CD14-positive monocyte (primary cell): ENCODE measurements around the gene ZNF500. TPM values are rescaled to one million over a fixed set of nuclear protein-coding genes. Genes with fewer than 3 reads are reported as not detected.
A peak's percentile ranks its signal among the peaks of the same experiment; 100 is the strongest.

Source experiments
- DNase-seq, 3 donors: peaks; one replicate each; pipeline ENCODE4 v3.0.0-alpha.2; 2011 to 2022
- H2AFZ ChIP-seq: 2 replicates; pipeline ENCODE4 v1.6.0; 2012; ENCODE audit warnings: mild to moderate bottlenecking, low read depth, low read length, inconsistent platforms; ENCODE audit not compliant: insufficient read depth, poor library complexity, severe bottlenecking
- H3K27ac ChIP-seq, 2 donors: 1 replicate in 1 of 2; 2 replicates in 1 of 2; pipeline ENCODE4 v1.5.1; 2012 to 2013; ENCODE audit warnings: low read length in 2 of 2, control low read depth in 1 of 2, inconsistent platforms in 1 of 2, low read depth in 1 of 2, mild to moderate bottlenecking in 1 of 2
- H3K27me3 ChIP-seq, 2 donors: one replicate each; pipeline versions ENCODE4 v1.6.0 to v1.6.1; 2011 to 2013; ENCODE audit warnings: low read length in 2 of 2; ENCODE audit not compliant: control insufficient read depth in 2 of 2, insufficient read depth in 2 of 2
- H3K36me3 ChIP-seq, 2 donors: replicated peaks in 1 of 2; 1 replicate in 1 of 2; 2 replicates in 1 of 2; pipeline versions ENCODE4 v1.5.1 to v1.6.1; 2012 to 2013; ENCODE audit warnings: low read length in 2 of 2, control low read depth in 1 of 2, inconsistent platforms in 1 of 2, mild to moderate bottlenecking in 1 of 2; ENCODE audit not compliant: insufficient read depth in 2 of 2, control insufficient read depth in 1 of 2
- H3K4me1 ChIP-seq, 2 donors: 1 replicate in 1 of 2; 2 replicates in 1 of 2; pipeline versions ENCODE4 v1.5.1 to v1.6.1; 2012 to 2013; ENCODE audit warnings: low read length in 2 of 2, control low read depth in 1 of 2, inconsistent platforms in 1 of 2, mild to moderate bottlenecking in 1 of 2, moderate library complexity in 1 of 2; ENCODE audit not compliant: insufficient read depth in 2 of 2, control insufficient read depth in 1 of 2
- H3K4me2 ChIP-seq: replicated peaks from 2 replicates; pipeline ENCODE3; 2012; ENCODE audit warnings: low read length, moderate library complexity, mild to moderate bottlenecking; ENCODE audit not compliant: poor library complexity, severe bottlenecking; ENCODE audit errors: extremely low read depth
- H3K4me3 ChIP-seq, 3 experiments: fragments of 200-600 bp in 1 of 3; sonication (generic) in 1 of 3; replicated peaks in 1 of 3; 1 replicate in 2 of 3; 2 replicates in 1 of 3; pipeline ENCODE4 v1.5.1; 2011 to 2013; ENCODE audit warnings: low read length in 3 of 3, mild to moderate bottlenecking in 3 of 3, control low read depth in 2 of 3, low read depth in 2 of 3, inconsistent platforms in 1 of 3, moderate library complexity in 1 of 3
- H3K79me2 ChIP-seq: 2 replicates; pipeline ENCODE4 v1.6.0; 2012; ENCODE audit warnings: mild to moderate bottlenecking, control low read depth, inconsistent platforms, low read length, moderate library complexity; ENCODE audit not compliant: insufficient read depth
- H3K9ac ChIP-seq: 2 replicates; pipeline ENCODE4 v1.6.0; 2017; ENCODE audit warnings: low read length, mild to moderate bottlenecking; ENCODE audit not compliant: insufficient read depth, poor library complexity, severe bottlenecking
- H3K9me3 ChIP-seq, 2 donors: replicated peaks in 1 of 2; 1 replicate in 1 of 2; 2 replicates in 1 of 2; pipeline versions ENCODE4 v1.5.1 to v1.6.1; 2012 to 2013; ENCODE audit warnings: low read length in 2 of 2, control low read depth in 1 of 2; ENCODE audit not compliant: control insufficient read depth in 1 of 2, insufficient read depth in 1 of 2
- H4K20me1 ChIP-seq: 2 replicates; pipeline ENCODE4 v1.6.0; 2012; ENCODE audit warnings: mild to moderate bottlenecking, low read length, control low read depth, moderate library complexity; ENCODE audit not compliant: insufficient read depth
- H3K27ac Mint-ChIP-seq, 7 donors: one replicate each; pipeline ENCODE4 v1.8.0; 2020; ENCODE audit warnings: mild to moderate bottlenecking in 7 of 7, mixed read lengths in 7 of 7, moderate library complexity in 6 of 7, inconsistent platforms in 2 of 7
- H3K27me3 Mint-ChIP-seq, 3 donors: one replicate each; pipeline ENCODE4 v1.8.0; 2021 to 2022; ENCODE audit warnings: low read depth in 3 of 3, mild to moderate bottlenecking in 3 of 3, mixed read lengths in 3 of 3, moderate library complexity in 3 of 3, inconsistent platforms in 1 of 3
- H3K36me3 Mint-ChIP-seq, 2 donors: one replicate each; pipeline ENCODE4 v1.8.0; 2020; ENCODE audit warnings: mixed read lengths in 2 of 2, inconsistent platforms in 1 of 2, mild to moderate bottlenecking in 1 of 2
- H3K4me1 Mint-ChIP-seq: one replicate; pipeline ENCODE4 v1.8.0; 2020; ENCODE audit warnings: mild to moderate bottlenecking, mixed read lengths
- H3K4me3 Mint-ChIP-seq, 2 donors: one replicate each; pipeline ENCODE4 v1.8.0; 2020; ENCODE audit warnings: mild to moderate bottlenecking in 2 of 2, mixed read lengths in 2 of 2, moderate library complexity in 1 of 2
- H3K9me3 Mint-ChIP-seq, 7 donors: one replicate each; pipeline ENCODE4 v1.8.0; 2020 to 2022; ENCODE audit warnings: mixed read lengths in 7 of 7, mild to moderate bottlenecking in 6 of 7, moderate library complexity in 6 of 7, inconsistent platforms in 2 of 7
- WGBS: methylation state at CpG from one replicate; pipeline ENCODE4 v1.1.5; 2013; ENCODE audit warnings: missing lambda C conversion rate; ENCODE audit not compliant: insufficient coverage; 5-methylcytosine and 5-hydroxymethylcytosine counted together
- intact Hi-C, 2 donors: fragments of 100-400 bp; cut with micrococcal nuclease; formaldehyde crosslinking; loops; one replicate each; pipeline versions ENCODE4 v1.15.0 to v1.15.1; 2023
- polyA plus RNA-seq, 3 donors: library from polyadenylated mRNA; depleted of rRNA in 1 of 3; unstranded in 2 of 3; stranded (reverse) in 1 of 3; fragments of 300-500 nt in 2 of 3; fragments of >200 nt in 1 of 3; fragmentation: Illumina TruSeq in 2 of 3; gene quantifications; 1 replicate in 2 of 3; 2 replicates in 1 of 3; pipeline ENCODE4 v1.2.3, GENCODE V29; 2012 to 2021
- TF ChIP-seq, protein P1 (sequence below): fragments of 200-600 bp; IDR thresholded peaks from one replicate; pipeline ENCODE4 v1.8.0; 2022; ENCODE audit warnings: antibody characterized with exemption, mild to moderate bottlenecking

The ZNF500 gene
- polyA plus RNA-seq, 3 donors: 2.4 to 5.6 (median 5.2) TPM

DNA sequence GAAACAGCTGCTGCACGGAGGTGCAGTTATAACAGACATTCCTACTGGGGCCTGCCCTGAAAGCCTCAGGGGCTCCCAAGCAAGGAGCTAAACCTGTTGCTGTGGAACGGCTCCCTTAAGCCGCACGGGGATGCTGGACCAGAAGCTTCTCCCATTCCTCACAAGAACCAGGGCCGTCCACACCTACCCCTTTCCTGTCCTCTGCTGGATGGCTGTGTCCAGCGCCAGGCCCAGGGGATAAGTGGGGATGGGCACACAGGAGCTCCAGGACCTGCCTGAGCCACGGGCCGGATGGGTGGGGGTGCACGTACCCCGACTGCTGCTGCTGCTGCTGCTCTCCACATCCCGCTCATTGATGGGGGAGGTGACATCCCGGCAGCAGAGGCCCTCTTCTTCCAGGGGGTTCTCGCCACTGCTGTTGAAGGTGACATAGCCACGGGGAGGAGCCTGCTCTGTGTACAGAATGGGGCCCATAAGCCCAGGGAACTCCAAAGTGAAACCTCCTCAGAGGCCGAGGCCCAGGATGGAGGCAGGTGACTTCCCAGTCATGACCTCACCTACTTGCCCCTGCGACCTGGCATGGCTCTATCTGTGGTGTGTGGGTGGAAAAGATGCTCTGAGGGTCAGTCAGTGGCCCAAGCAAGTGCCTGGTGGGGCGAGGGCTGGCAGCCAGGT lies 65.0 kb downstream of the ZNF500 start:
- no peak for DNase-seq
- no peaks in the 10 kb centered on the region for H3K4me1 ChIP-seq
- peaks cover 53 to 82% of the 10 kb centered on the region in 2 donors for H3K36me3 ChIP-seq
- no peaks in the 10 kb centered on the region for H3K79me2 ChIP-seq
- Mint-ChIP-seq H3K36me3 (peaks cover 45 to 85% of the 10 kb centered on the region in 2 donors), H3K4me3 (no peak overlapping the region), H3K27me3 (peaks cover 0 to 2% (median 0%) of the 10 kb centered on the region in 3 donors), H3K4me1 (no peaks in the 10 kb centered on the region), H3K27ac (no peak overlapping the region), H3K9me3 (no peaks in the 10 kb centered on the region)
- H3K27me3 ChIP-seq: no peaks in the 10 kb centered on the region
- TF ChIP-seq, protein P1, sequence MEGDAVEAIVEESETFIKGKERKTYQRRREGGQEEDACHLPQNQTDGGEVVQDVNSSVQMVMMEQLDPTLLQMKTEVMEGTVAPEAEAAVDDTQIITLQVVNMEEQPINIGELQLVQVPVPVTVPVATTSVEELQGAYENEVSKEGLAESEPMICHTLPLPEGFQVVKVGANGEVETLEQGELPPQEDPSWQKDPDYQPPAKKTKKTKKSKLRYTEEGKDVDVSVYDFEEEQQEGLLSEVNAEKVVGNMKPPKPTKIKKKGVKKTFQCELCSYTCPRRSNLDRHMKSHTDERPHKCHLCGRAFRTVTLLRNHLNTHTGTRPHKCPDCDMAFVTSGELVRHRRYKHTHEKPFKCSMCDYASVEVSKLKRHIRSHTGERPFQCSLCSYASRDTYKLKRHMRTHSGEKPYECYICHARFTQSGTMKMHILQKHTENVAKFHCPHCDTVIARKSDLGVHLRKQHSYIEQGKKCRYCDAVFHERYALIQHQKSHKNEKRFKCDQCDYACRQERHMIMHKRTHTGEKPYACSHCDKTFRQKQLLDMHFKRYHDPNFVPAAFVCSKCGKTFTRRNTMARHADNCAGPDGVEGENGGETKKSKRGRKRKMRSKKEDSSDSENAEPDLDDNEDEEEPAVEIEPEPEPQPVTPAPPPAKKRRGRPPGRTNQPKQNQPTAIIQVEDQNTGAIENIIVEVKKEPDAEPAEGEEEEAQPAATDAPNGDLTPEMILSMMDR: no peak
- WGBS: 97% methylated on average over 10 of the region's 17 CpGs
- intact Hi-C loops: no loop called here
- no peak overlapping the region for H3K4me3 ChIP-seq
- H3K9ac ChIP-seq: no peak overlapping the region
- H2AFZ ChIP-seq: no peak overlapping the region
- H4K20me1 ChIP-seq: no peaks in the 10 kb centered on the region
- no peaks in the 10 kb centered on the region for H3K9me3 ChIP-seq
- H3K4me2 ChIP-seq: no peak overlapping the region
- no peak overlapping the region for H3K27ac ChIP-seq

GRCh38 chr16:4700997-4701743 lies 65.8 kb downstream of the ZNF500 start:
- no peak overlapping the region for H3K4me3 ChIP-seq
- no peak overlapping the region for H3K4me2 ChIP-seq
- no peaks in the 10 kb centered on the region for H3K9me3 ChIP-seq
- 90% methylated on average over 26 of the region's 33 CpGs for WGBS
- Mint-ChIP-seq H3K27ac (peak overlapping the region in 1 of 7 donors; percentile 18), H3K4me1 (no peaks in the 10 kb centered on the region), H3K36me3 (peaks cover 41 to 85% of the 10 kb centered on the region in 2 donors), H3K4me3 (no peak overlapping the region), H3K27me3 (peaks cover 0 to 2% (median 0%) of the 10 kb centered on the region in 3 donors), H3K9me3 (no peaks in the 10 kb centered on the region)
- no peaks in the 10 kb centered on the region for H3K4me1 ChIP-seq
- H3K27ac ChIP-seq: no peak overlapping the region
- H3K36me3 ChIP-seq: peaks cover 60 to 85% of the 10 kb centered on the region in 2 donors
- H4K20me1 ChIP-seq: peaks cover under 1% of the 10 kb centered on the region
- TF ChIP-seq, protein P1: no peak
- DNase-seq: no peak
- intact Hi-C loops: no loop called here
- no peak overlapping the region for H3K9ac ChIP-seq
- H3K79me2 ChIP-seq: no peaks in the 10 kb centered on the region
- H2AFZ ChIP-seq: no peak overlapping the region
- H3K27me3 ChIP-seq: no peaks in the 10 kb centered on the region
